GM12878 (cell line): Measurements from ENCODE around the gene TMEM170B. TPM values are rescaled to one million over a fixed set of nuclear protein-coding genes. Genes with fewer than 3 reads are reported as not detected.

ENCODE experiments used
- ATAC-seq: fragments of 200-7000 bp; cut with Tn5 transposase; 3 replicates; pipeline ENCODE4 v1.9.1; 2020; ENCODE audit warnings: mild to moderate bottlenecking, moderate library complexity
- BruUV-seq: library from RNA; stranded (reverse); fragments of 400-500 nt; replicated peaks from 2 replicates; lab custom pipeline; 2021; lab: Mats Ljungman, UMichigan
- CTCF ChIA-PET: fragments of 300-600 bp; sonication (Branson Sonifier 250); formaldehyde crosslinking; extraction: SDS; loops from one replicate; lab custom pipeline; 2021; ENCODE audit warnings: inconsistent platforms; lab: Yijun Ruan, JAX
- POLR2A ChIA-PET: fragments of 350-600 bp; formaldehyde crosslinking; extraction: SDS; loops from one replicate; lab custom pipeline; 2021; ENCODE audit warnings: inconsistent platforms; lab: Charles Lee
- RAD21 ChIA-PET: fragments of 300-600 bp; sonication (Branson Sonifier 250); formaldehyde crosslinking; loops from one replicate; lab custom pipeline; 2023; ENCODE audit warnings: antibody characterized with exemption; ENCODE audit not compliant: unreplicated experiment; lab: Charles Lee
- SMC1A ChIA-PET: fragments of 300-600 bp; sonication (Branson Sonifier 250); formaldehyde crosslinking; loops from one replicate; lab custom pipeline; 2023; ENCODE audit not compliant: unreplicated experiment, uncharacterized antibody; lab: Charles Lee
- DNase-seq: peaks from one replicate; pipeline ENCODE4 v3.0.0-alpha.2; 2011; ENCODE audit warnings: low read depth, low spot score
- FAIRE-seq: peaks from 3 replicates; lab custom pipeline; 2011; peaks lifted over from hg19 to GRCh38; lab: Jason Lieb, UNC
- H2AFZ ChIP-seq: 2 replicates; pipeline ENCODE4 v1.6.0; 2011; ENCODE audit warnings: low read depth, low read length, control low read depth; ENCODE audit not compliant: control insufficient read depth
- H3K27ac ChIP-seq: 2 replicates; pipeline ENCODE4 v1.5.1; 2011; ENCODE audit warnings: control low read depth; ENCODE audit not compliant: control insufficient read depth, insufficient read depth
- H3K27me3 ChIP-seq, 2 experiments: replicated peaks in 1 of 2; 2 replicates each; pipeline versions ENCODE4 v1.6.0 to v1.6.1; 2011; ENCODE audit warnings: low read length in 1 of 2; ENCODE audit not compliant: control insufficient read depth in 2 of 2, insufficient read depth in 2 of 2
- H3K36me3 ChIP-seq, 2 experiments: 2 replicates each; pipeline ENCODE4 v1.5.1; 2011; ENCODE audit warnings: low read length in 1 of 2; ENCODE audit not compliant: control insufficient read depth in 2 of 2, insufficient read depth in 2 of 2
- H3K4me1 ChIP-seq: 2 replicates; pipeline ENCODE4 v1.6.1; 2011; ENCODE audit warnings: mild to moderate bottlenecking, low read length, moderate library complexity, mixed read lengths; ENCODE audit not compliant: control insufficient read depth, insufficient read depth
- H3K4me2 ChIP-seq: 2 replicates; pipeline ENCODE4 v1.6.0; 2011; ENCODE audit warnings: control low read depth; ENCODE audit not compliant: control insufficient read depth, insufficient read depth
- H3K4me3 ChIP-seq: fragments of 200-600 bp; sonication (generic); 2 replicates; pipeline ENCODE4 v1.5.1; 2016
- H3K79me2 ChIP-seq: 2 replicates; pipeline ENCODE4 v1.6.0; 2011; ENCODE audit warnings: low read length; ENCODE audit not compliant: control insufficient read depth, insufficient read depth
- H3K9ac ChIP-seq: 2 replicates; pipeline ENCODE4 v1.8.0; 2011; ENCODE audit warnings: low read length, control low read depth, mixed read lengths; ENCODE audit not compliant: control insufficient read depth, insufficient read depth
- H3K9me3 ChIP-seq: replicated peaks from 3 replicates; pipeline ENCODE4 v1.5.1; 2011; ENCODE audit warnings: mild to moderate bottlenecking, low read length; ENCODE audit not compliant: control insufficient read depth, insufficient read depth
- H4K20me1 ChIP-seq: 2 replicates; pipeline ENCODE4 v1.6.0; 2011; ENCODE audit not compliant: control insufficient read depth, insufficient read depth
- ASH2L ChIP-seq: fragments of 300-600, 200-600 bp; sonication (generic); IDR thresholded peaks from 2 replicates; pipeline ENCODE4 v1.6.1; 2017; ENCODE audit warnings: low read depth, mild to moderate bottlenecking, borderline replicate concordance
- CREB1 ChIP-seq: IDR thresholded peaks from 2 replicates; pipeline ENCODE4 v1.6.1; 2012; ENCODE audit warnings: low read depth, mild to moderate bottlenecking, inconsistent platforms
- EGR1 ChIP-seq, 2 experiments: IDR thresholded peaks; 1 replicate in 1 of 2; 2 replicates in 1 of 2; pipeline ENCODE4 v1.6.1; 2011 to 2012; ENCODE audit warnings: low read depth in 2 of 2, low read length in 2 of 2, borderline replicate concordance in 1 of 2, mild to moderate bottlenecking in 1 of 2, moderate library complexity in 1 of 2
- GATAD2B ChIP-seq: fragments of 450-650 bp; conservative IDR thresholded peaks from 2 replicates; pipeline ENCODE4 v1.6.1; 2017; ENCODE audit warnings: low read depth, mild to moderate bottlenecking, moderate library complexity
- IKZF2 ChIP-seq, 2 experiments: fragments of 450-650 bp; IDR thresholded peaks; 2 replicates each; pipeline ENCODE4 v1.6.1; 2017; ENCODE audit warnings: mild to moderate bottlenecking in 2 of 2, moderate library complexity in 2 of 2
- NFXL1 ChIP-seq: fragments of 450-650 bp; IDR thresholded peaks from 2 replicates; pipeline ENCODE4 v1.6.1; 2017; ENCODE audit warnings: antibody characterized with exemption, mild to moderate bottlenecking, borderline replicate concordance
- NKRF ChIP-seq: fragments of 450-650 bp; conservative IDR thresholded peaks from 2 replicates; pipeline ENCODE4 v1.6.1; 2017; ENCODE audit warnings: mild to moderate bottlenecking, moderate library complexity
- POLR2AphosphoS5 ChIP-seq: IDR thresholded peaks from 2 replicates; pipeline ENCODE4 v1.6.1; 2011; ENCODE audit warnings: mild to moderate bottlenecking, low read length, inconsistent platforms
- ZNF687 ChIP-seq: fragments of 450-650 bp; IDR thresholded peaks from 2 replicates; pipeline ENCODE4 v1.6.1; 2017; ENCODE audit warnings: mild to moderate bottlenecking, moderate library complexity
- WGBS: methylation state at CpG from one replicate; pipeline ENCODE4 v1.1.6; 2016; ENCODE audit warnings: low lambda C conversion rate; ENCODE audit not compliant: insufficient replicate concordance, insufficient coverage; ENCODE audit errors: missing lambda C conversion rate; 5-methylcytosine and 5-hydroxymethylcytosine counted together
- in situ Hi-C: fragments of 300-500 bp; cut with MboI; formaldehyde crosslinking; loops from 9 replicates; pipeline ENCODE4 v1.14.3; 2018; ENCODE audit warnings: mixed read lengths
- intact Hi-C: fragments of 100-400 bp; cut with micrococcal nuclease; formaldehyde crosslinking; loops from one replicate; pipeline ENCODE4 v1.14.2; 2022; ENCODE audit not compliant: unreplicated experiment
- polyA plus RNA-seq, 11 experiments: library from polyadenylated mRNA; depleted of rRNA in 4 of 11; unstranded in 6 of 11; stranded (reverse) in 5 of 11; fragments of >200 nt; fragmentation: Nextera tagmentation in 4 of 11; fragmentation: Illumina TruSeq in 1 of 11; extraction: Ambion mirVana in 4 of 11; extraction: Trizol in 1 of 11; gene quantifications; 1 replicate in 1 of 11; 2 replicates in 10 of 11; pipeline versions ENCODE4 v1.2.1 to v1.2.3, GENCODE V29; 2011 to 2016; ENCODE audit warnings: inconsistent platforms in 2 of 11, missing spikeins in 2 of 11, low read depth in 1 of 11
- total RNA-seq, 4 experiments: library from RNA; depleted of rRNA in 3 of 4; stranded (reverse); fragments of >200 nt in 3 of 4; fragmentation: Illumina TruSeq in 1 of 4; extraction: Trizol in 1 of 4; gene quantifications; 2 replicates each; pipeline versions ENCODE4 v1.2.1 to v1.2.3, GENCODE V29; 2013 to 2021
- TF ChIP-seq, protein P1 (sequence below): IDR thresholded peaks from 2 replicates; pipeline ENCODE4 v1.6.1; 2012; ENCODE audit warnings: low read length, inconsistent platforms

Gene TMEM170B
- total and polyA plus RNA-seq, 10 of the 15 experiments (the other 5 are each of a cell fraction or from before 2014, with no cell fraction given) = 0.38 to 10.3 (median 4.2) TPM

- CTCF ChIA-PET = interaction anchor here (1.3 to 2.0 kb wide), 2 partner anchors 14 to 20 kb away, joined by 5 to 8 read pairs; no protein-coding TSS in a partner anchor
- TF ChIP-seq POLR2AphosphoS5 (no peak), NFXL1 (no peak), IKZF2 (IDR thresholded peaks at IDR 0.05) (no peak), ZNF687 (no peak), GATAD2B (no peak), NKRF (no peak), ASH2L (no peak), EGR1 (IDR thresholded peaks at IDR 0.05; ENCODE audit: borderline replicate concordance in 1 of 2, low read depth in 2 of 2, low read length in 2 of 2) (no peak), CREB1 (no peak)
- TF ChIP-seq, protein P1, sequence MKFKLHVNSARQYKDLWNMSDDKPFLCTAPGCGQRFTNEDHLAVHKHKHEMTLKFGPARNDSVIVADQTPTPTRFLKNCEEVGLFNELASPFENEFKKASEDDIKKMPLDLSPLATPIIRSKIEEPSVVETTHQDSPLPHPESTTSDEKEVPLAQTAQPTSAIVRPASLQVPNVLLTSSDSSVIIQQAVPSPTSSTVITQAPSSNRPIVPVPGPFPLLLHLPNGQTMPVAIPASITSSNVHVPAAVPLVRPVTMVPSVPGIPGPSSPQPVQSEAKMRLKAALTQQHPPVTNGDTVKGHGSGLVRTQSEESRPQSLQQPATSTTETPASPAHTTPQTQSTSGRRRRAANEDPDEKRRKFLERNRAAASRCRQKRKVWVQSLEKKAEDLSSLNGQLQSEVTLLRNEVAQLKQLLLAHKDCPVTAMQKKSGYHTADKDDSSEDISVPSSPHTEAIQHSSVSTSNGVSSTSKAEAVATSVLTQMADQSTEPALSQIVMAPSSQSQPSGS = no peak
Observed at GRCh38 chr6:11556309-11556708, 18.8 kb downstream of the TMEM170B start.

More at GRCh38 chr6:11556309-11556708, 18.8 kb downstream of the TMEM170B start:
- BruUV-seq = no TSS peak
- H2AFZ ChIP-seq = no peak overlapping the region
- RAD21 ChIA-PET = interaction anchor here (0.9 kb wide), 1 partner anchor 60 kb away, joined by 3 read pairs; no protein-coding TSS in a partner anchor
- SMC1A ChIA-PET = interaction anchor here (0.9 to 1.3 kb wide), 3 partner anchors 10 to 60 kb away, joined by 3 to 5 read pairs (median 4); no protein-coding TSS in a partner anchor
- in situ Hi-C loops = no loop called here
- no peak overlapping the region for H3K9ac ChIP-seq
- ATAC-seq (no peak), FAIRE-seq (no peak), DNase-seq (no peak)
- H3K4me3 ChIP-seq = no peak overlapping the region
- no peaks in the 10 kb centered on the region; the same call in 1 of the 2 replicates for H3K79me2 ChIP-seq
- H3K4me1 ChIP-seq = no peaks in the 10 kb centered on the region
- no peaks in the 10 kb centered on the region; the same call in 2 of the 3 replicates for H3K9me3 ChIP-seq
- H4K20me1 ChIP-seq = no peaks in the 10 kb centered on the region
- POLR2A ChIA-PET = no interaction called here
- H3K27ac ChIP-seq = no peak overlapping the region
- H3K4me2 ChIP-seq = no peak overlapping the region
- 83% methylated on average over 3 of the region's 3 CpGs for WGBS
- H3K36me3 ChIP-seq = no peaks in the 10 kb centered on the region
- intact Hi-C loops = no loop called here
- no peaks in the 10 kb centered on the region for H3K27me3 ChIP-seq
